ENCODE data around the gene C19orf44. TPM values are rescaled to one million over a fixed set of nuclear protein-coding genes. Genes with fewer than 3 reads are reported as not detected.
"Not testable (repeated sequence)": the region's sequence is repeated elsewhere in the genome, so short reads cannot be mapped to it uniquely, and the experiment has no call there.

C19orf44 gene
- total and polyA plus RNA-seq, 2 of the 4 experiments (the other 2 are of a cell fraction): 1.4 to 3.8 TPM

GRCh38 chr19:16465239-16465638 lies 31.0 kb upstream of the C19orf44 start:
- H3K4me3 ChIP-seq (ENCODE audit: insufficient read depth, low read depth, low read length): no peak overlapping the region
- H2BK20ac ChIP-seq (ENCODE audit: low read depth, low read length): no peak overlapping the region
- ChIA-PET CTCF (interaction anchor here (0.7 kb wide), 1 partner anchor 11 kb away, joined by 3 read pairs; no protein-coding TSS in a partner anchor), POLR2A (ENCODE audit: unreplicated experiment) (no interaction called here)
- no peak overlapping the region for H3K9ac ChIP-seq (ENCODE audit: low read depth, low read length)
- H4K20me1 ChIP-seq (ENCODE audit: insufficient read depth, low read length): peaks cover 86% of the 10 kb centered on the region
- H3K36me3 ChIP-seq (ENCODE audit: control insufficient read depth, insufficient read depth, low read length): no peaks in the 10 kb centered on the region
- peaks cover 9% of the 10 kb centered on the region for H3K4me1 ChIP-seq (ENCODE audit: control insufficient read depth, insufficient read depth, low read length)
- dilution Hi-C loops (cut with HindIII; ENCODE audit: low sequenced_read_pairs, unreplicated experiment) (no loop called here), in situ Hi-C loops (cut with MboI; ENCODE audit: low sequenced_read_pairs) (no loop called here), intact Hi-C loops (cut with micrococcal nuclease) (no loop called here)
- no peak overlapping the region for H3K23ac ChIP-seq (ENCODE audit: low read depth, low read length)
- H4K91ac ChIP-seq (ENCODE audit: insufficient read depth, low read depth, low read length): no peak overlapping the region
- no peak overlapping the region for H2BK15ac ChIP-seq (ENCODE audit: low read depth, low read length)
- no peak overlapping the region for H4K5ac ChIP-seq (ENCODE audit: low read depth, low read length)
- no peak overlapping the region for H2AFZ ChIP-seq (replicated peaks; ENCODE audit: low read length, poor library complexity)
- BruUV-seq (replicated peaks): no TSS peak
- no peak overlapping the region for H3K56ac ChIP-seq (ENCODE audit: extremely low read depth, insufficient read depth, low read length)
- H3K18ac ChIP-seq (ENCODE audit: low read depth, low read length): no peak overlapping the region
- H2AK5ac ChIP-seq (ENCODE audit: low read depth, low read length): no peak overlapping the region
- H3K14ac ChIP-seq (replicated peaks; ENCODE audit: low read depth, low read length): no peak overlapping the region
- ATAC-seq (ENCODE audit: low read depth) (no peak), DNase-seq (no peak)
- H4K8ac ChIP-seq (ENCODE audit: low read depth in 2 of 2, low read length in 2 of 2): no peak overlapping the region
- no peak overlapping the region for H2AK9ac ChIP-seq (replicated peaks; ENCODE audit: low read depth, low read length, poor library complexity)
- H3K27ac ChIP-seq (ENCODE audit: insufficient read depth, low read length): no peak overlapping the region
- WGBS, 2 experiments (ENCODE audit: extremely low coverage in 2 of 2, insufficient read length in 1 of 2): 100% methylated on average over 2 of the region's 5 CpGs; no CpG with 5 or more reads in 1 of the 2 experiments
- no peak overlapping the region for H3K4me2 ChIP-seq (ENCODE audit: low read depth, low read length)
- TF ChIP-seq USF2 (IDR thresholded peaks at IDR 0.05; ENCODE audit: low read depth, low read length): no peak
- no peak for TF ChIP-seq SMC3 (IDR thresholded peaks at IDR 0.05; ENCODE audit: low read depth, low read length)
- TF ChIP-seq POLR2A (IDR thresholded peaks at IDR 0.05; ENCODE audit: low read depth, low read length): no peak
- TF ChIP-seq CEBPB (IDR thresholded peaks at IDR 0.05; ENCODE audit: low read depth, low read length): no peak
- no peak for TF ChIP-seq RFX5 (IDR thresholded peaks at IDR 0.05; ENCODE audit: low read depth, low read length)
- no peak for TF ChIP-seq BHLHE40 (IDR thresholded peaks at IDR 0.05; ENCODE audit: low read depth, low read length)
- peaks cover 39 to 88% of the 10 kb centered on the region in 2 experiments for H3K79me1 ChIP-seq (ENCODE audit: low read depth in 1 of 2, low read length in 2 of 2)
- no peaks in the 10 kb centered on the region for H3K27me3 ChIP-seq (ENCODE audit: control insufficient read depth, insufficient read depth, low read length)
- H2BK5ac ChIP-seq (ENCODE audit: low read depth, low read length, poor library complexity, severe bottlenecking): no peak overlapping the region
- no peaks in the 10 kb centered on the region for H3K9me3 ChIP-seq (ENCODE audit: control insufficient read depth, insufficient read depth, low read length)
- peaks cover 21% of the 10 kb centered on the region for H3K9me1 ChIP-seq (ENCODE audit: insufficient read depth, low read length)
- no peak overlapping the region for H3K4ac ChIP-seq (ENCODE audit: low read depth, low read length)
- no peak overlapping the region for H2BK120ac ChIP-seq (ENCODE audit: low read depth, low read length)

GRCh38 chr19:16466802-16467427 lies 29.3 kb upstream of the C19orf44 start:
- H3K36me3 ChIP-seq (ENCODE audit: control insufficient read depth, insufficient read depth, low read length); DNase-seq; H3K4me2 ChIP-seq (ENCODE audit: low read depth, low read length); H3K4ac ChIP-seq (ENCODE audit: low read depth, low read length); H2AK9ac ChIP-seq (replicated peaks; ENCODE audit: low read depth, low read length, poor library complexity); H2BK5ac ChIP-seq (ENCODE audit: low read depth, low read length, poor library complexity, severe bottlenecking); H4K8ac ChIP-seq (ENCODE audit: low read depth in 2 of 2, low read length in 2 of 2); H2AK5ac ChIP-seq (ENCODE audit: low read depth, low read length); H2BK15ac ChIP-seq (ENCODE audit: low read depth, low read length); H3K56ac ChIP-seq (ENCODE audit: extremely low read depth, insufficient read depth, low read length); ATAC-seq (ENCODE audit: low read depth); POLR2A ChIA-PET (ENCODE audit: unreplicated experiment); CTCF ChIA-PET; H3K18ac ChIP-seq (ENCODE audit: low read depth, low read length); H2AFZ ChIP-seq (replicated peaks; ENCODE audit: low read length, poor library complexity); H2BK20ac ChIP-seq (ENCODE audit: low read depth, low read length); H3K23ac ChIP-seq (ENCODE audit: low read depth, low read length); intact Hi-C loops (cut with micrococcal nuclease); in situ Hi-C loops (cut with MboI; ENCODE audit: low sequenced_read_pairs); H4K91ac ChIP-seq (ENCODE audit: insufficient read depth, low read depth, low read length); H3K4me3 ChIP-seq (ENCODE audit: insufficient read depth, low read depth, low read length); H3K27me3 ChIP-seq (ENCODE audit: control insufficient read depth, insufficient read depth, low read length); H3K9ac ChIP-seq (ENCODE audit: low read depth, low read length); H3K9me3 ChIP-seq (ENCODE audit: control insufficient read depth, insufficient read depth, low read length); BruUV-seq (replicated peaks); H4K5ac ChIP-seq (ENCODE audit: low read depth, low read length); H3K27ac ChIP-seq (ENCODE audit: insufficient read depth, low read length); H3K14ac ChIP-seq (replicated peaks; ENCODE audit: low read depth, low read length); dilution Hi-C loops (cut with HindIII; ENCODE audit: low sequenced_read_pairs, unreplicated experiment); H2BK120ac ChIP-seq (ENCODE audit: low read depth, low read length): not testable (repeated sequence)
- peaks cover 11% of the 10 kb centered on the region for H3K4me1 ChIP-seq (ENCODE audit: control insufficient read depth, insufficient read depth, low read length)
- peaks cover 17% of the 10 kb centered on the region for H3K9me1 ChIP-seq (ENCODE audit: insufficient read depth, low read length)
- 79% methylated on average over 3 of the region's 12 CpGs; no CpG with 5 or more reads in 1 of the 2 experiments for WGBS, 2 experiments (ENCODE audit: extremely low coverage in 2 of 2, insufficient read length in 1 of 2)
- peaks cover 86% of the 10 kb centered on the region for H4K20me1 ChIP-seq (ENCODE audit: insufficient read depth, low read length)
- H3K79me1 ChIP-seq (ENCODE audit: low read depth in 1 of 2, low read length in 2 of 2): peaks cover 47 to 86% of the 10 kb centered on the region in 2 experiments

Data from IMR-90 (cell line).